K562 (cell line): ENCODE results near the gene GPRIN2. TPM values are rescaled to one million over a fixed set of nuclear protein-coding genes. Genes with fewer than 3 reads are reported as not detected.

ENCODE experiments used
- BHLHE40 ChIP-seq: IDR thresholded peaks from 2 replicates; pipeline ENCODE4 v1.6.1; 2011; ENCODE audit warnings: low read length, improper control_type of control experiment
- BRD4 ChIP-seq: fragments of 200-600 bp; sonication (generic); IDR thresholded peaks from 2 replicates; pipeline ENCODE4 v1.6.1; 2017; ENCODE audit warnings: inconsistent platforms
- CHD2 ChIP-seq: IDR thresholded peaks from 2 replicates; pipeline ENCODE4 v1.6.1; 2011; ENCODE audit warnings: low read depth, low read length
- CTCFL ChIP-seq: IDR thresholded peaks from 2 replicates; pipeline ENCODE4 v1.6.1; 2011; ENCODE audit warnings: borderline replicate concordance, low read depth, mild to moderate bottlenecking, moderate library complexity, low read length; ENCODE audit not compliant: insufficient read depth, poor library complexity, severe bottlenecking
- EGR1 ChIP-seq: fragments of 450-650 bp; conservative IDR thresholded peaks from 2 replicates; pipeline ENCODE4 v1.6.1; 2017; ENCODE audit warnings: mild to moderate bottlenecking
- HCFC1 ChIP-seq: IDR thresholded peaks from 2 replicates; pipeline ENCODE4 v1.6.1; 2012; ENCODE audit warnings: low read depth, low read length, improper control_type of control experiment
- MYBL2 ChIP-seq, 2 experiments: fragments of 450-650 bp in 1 of 2; sonication (generic) in 1 of 2; formaldehyde crosslinking in 1 of 2; IDR thresholded peaks; 2 replicates each; pipeline versions ENCODE4 v1.6.1 to v1.8.1; 2017 to 2022; ENCODE audit warnings: borderline replicate concordance in 1 of 2, inconsistent platforms in 1 of 2, low read depth in 1 of 2, mild to moderate bottlenecking in 1 of 2, missing genetic modification reagents in 1 of 2, moderate library complexity in 1 of 2
- NELFE ChIP-seq: IDR thresholded peaks from 2 replicates; pipeline ENCODE4 v1.6.1; 2011; ENCODE audit warnings: mild to moderate bottlenecking; ENCODE audit not compliant: insufficient read depth, insufficient read length
- RBFOX2 ChIP-seq: fragments of 200-400 bp; formaldehyde crosslinking; IDR thresholded peaks from 2 replicates; pipeline ENCODE4 v1.6.1; 2017; ENCODE audit warnings: low read depth, mild to moderate bottlenecking, low read length, moderate library complexity
- RFX7 ChIP-seq: fragments of 250-450 bp; sonication (Bioruptor Pico); IDR thresholded peaks from 2 replicates; pipeline ENCODE4 v1.5.1; 2021; ENCODE audit warnings: mild to moderate bottlenecking
- SAFB ChIP-seq: fragments of 200-400 bp; formaldehyde crosslinking; IDR thresholded peaks from 2 replicates; pipeline ENCODE4 v1.6.1; 2017; ENCODE audit warnings: low read depth, low read length, borderline replicate concordance
- SMARCA4 ChIP-seq: fragments of 450-650 bp; IDR thresholded peaks from 2 replicates; pipeline ENCODE4 v1.6.1; 2016
- TAF15 ChIP-seq: fragments of 200-400 bp; formaldehyde crosslinking; IDR thresholded peaks from 2 replicates; pipeline ENCODE4 v1.6.1; 2017; ENCODE audit warnings: mild to moderate bottlenecking, low read depth, low read length, moderate library complexity
- TRIM28 ChIP-seq: fragments of 450-650 bp; IDR thresholded peaks from 2 replicates; pipeline ENCODE4 v1.6.1; 2017
- USF1 ChIP-seq: sonication (generic); formaldehyde crosslinking; IDR thresholded peaks from 2 replicates; pipeline ENCODE4 v1.9.0; 2022; ENCODE audit warnings: mild to moderate bottlenecking, missing genetic modification reagents
- ZFP91 ChIP-seq: sonication (generic); formaldehyde crosslinking; IDR thresholded peaks from 2 replicates; pipeline ENCODE4 v1.8.0; 2022; ENCODE audit warnings: mild to moderate bottlenecking, missing genetic modification reagents
- polyA plus RNA-seq, 8 experiments: library from polyadenylated mRNA; depleted of rRNA in 4 of 8; stranded (reverse) in 5 of 8; unstranded in 3 of 8; fragments of >200 nt; fragmentation: Nextera tagmentation in 2 of 8; fragmentation: Illumina TruSeq in 1 of 8; extraction: Ambion mirVana in 2 of 8; extraction: Trizol in 1 of 8; gene quantifications; 2 replicates each; pipeline versions ENCODE4 v1.2.1 to v1.2.3, GENCODE V29; 2011 to 2014; ENCODE audit warnings: inconsistent platforms in 1 of 8, missing spikeins in 1 of 8
- total RNA-seq, 7 experiments: library from RNA; depleted of rRNA in 6 of 7; stranded (reverse); fragments of >200 nt in 6 of 7; fragmentation: Illumina TruSeq in 2 of 7; extraction: Trizol in 2 of 7; gene quantifications; 2 replicates each; pipeline versions ENCODE4 v1.2.1 to v1.2.3, GENCODE V29; 2011 to 2021; ENCODE audit warnings: low replicate concordance in 1 of 7
- TF ChIP-seq, protein P1 (sequence below): fragments of 250-450 bp; sonication (Bioruptor Pico); IDR thresholded peaks from 2 replicates; pipeline ENCODE4 v1.4.0; 2020; ENCODE audit warnings: mild to moderate bottlenecking, moderate library complexity
- TF ChIP-seq, protein P2 (sequence below): fragments of 450-650 bp; formaldehyde crosslinking; IDR thresholded peaks from 2 replicates; pipeline ENCODE4 v1.4.0; 2020; ENCODE audit warnings: mild to moderate bottlenecking, moderate library complexity

GPRIN2 gene
- total and polyA plus RNA-seq, 9 of the 15 experiments (the other 6 are each of a cell fraction or from before 2014, with no cell fraction given) = not detected

DNA sequence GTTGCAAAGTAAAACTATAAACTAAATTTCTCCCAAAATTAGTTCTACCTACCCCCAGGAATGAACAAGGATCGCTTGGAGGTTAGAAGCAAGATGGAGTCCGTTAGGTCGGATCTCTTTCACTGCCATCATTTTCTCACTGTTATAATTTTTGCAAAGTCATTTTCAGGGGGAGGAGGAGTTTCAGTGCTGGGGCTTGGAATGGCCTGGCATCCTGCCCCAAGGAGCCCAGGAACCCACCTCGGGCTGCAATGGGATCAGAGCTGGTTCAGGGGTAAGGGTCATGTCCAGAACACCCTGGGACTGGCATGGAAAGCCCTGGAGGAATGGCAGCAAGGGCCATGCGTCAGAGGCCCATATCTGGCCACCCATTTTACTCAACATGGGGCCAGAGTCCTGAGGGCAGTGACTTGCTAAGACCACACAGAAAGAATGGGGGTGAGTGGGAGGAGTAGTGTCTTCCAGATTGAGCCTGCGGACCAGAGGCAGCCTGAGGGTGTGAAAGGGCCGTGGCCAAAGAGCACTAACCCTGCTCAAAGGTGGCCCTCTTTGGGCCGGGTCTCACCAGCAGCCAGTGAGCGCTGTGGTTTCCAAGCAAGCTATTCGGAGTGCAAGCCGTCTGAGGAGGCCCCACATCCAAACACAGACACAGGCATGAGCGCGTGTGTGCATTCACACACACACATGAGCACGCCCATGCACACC is 31.8 kb downstream of the GPRIN2 start (continued):
- TF ChIP-seq CTCFL (no peak), EGR1 (peak; percentile 39), RBFOX2 (no peak), HCFC1 (no peak), MYBL2 (IDR thresholded peaks at IDR 0.05; ENCODE audit: low read depth) (no peak), MYBL2 (CRISPR knock-in tag; IDR thresholded peaks at IDR 0.05; ENCODE audit: borderline replicate concordance) (no peak), USF1 (peak; percentile 35; the same call in 1 of the 2 replicates), ZFP91 (CRISPR knock-in tag) (no peak), SMARCA4 (peak; percentile 62), BRD4 (peak; percentile 12; the same call in 1 of the 2 replicates), RFX7 (CRISPR knock-in tag) (0 out of 2 replicates have a peak, but pooled peaks have one; percentile 62), CHD2 (no peak), TRIM28 (no peak; the same call in 1 of the 2 replicates), BHLHE40 (0 out of 2 replicates have a peak, but pooled peaks have one; percentile 12), TAF15 (no peak), NELFE (no peak), SAFB (no peak)
- TF ChIP-seq, protein P1, sequence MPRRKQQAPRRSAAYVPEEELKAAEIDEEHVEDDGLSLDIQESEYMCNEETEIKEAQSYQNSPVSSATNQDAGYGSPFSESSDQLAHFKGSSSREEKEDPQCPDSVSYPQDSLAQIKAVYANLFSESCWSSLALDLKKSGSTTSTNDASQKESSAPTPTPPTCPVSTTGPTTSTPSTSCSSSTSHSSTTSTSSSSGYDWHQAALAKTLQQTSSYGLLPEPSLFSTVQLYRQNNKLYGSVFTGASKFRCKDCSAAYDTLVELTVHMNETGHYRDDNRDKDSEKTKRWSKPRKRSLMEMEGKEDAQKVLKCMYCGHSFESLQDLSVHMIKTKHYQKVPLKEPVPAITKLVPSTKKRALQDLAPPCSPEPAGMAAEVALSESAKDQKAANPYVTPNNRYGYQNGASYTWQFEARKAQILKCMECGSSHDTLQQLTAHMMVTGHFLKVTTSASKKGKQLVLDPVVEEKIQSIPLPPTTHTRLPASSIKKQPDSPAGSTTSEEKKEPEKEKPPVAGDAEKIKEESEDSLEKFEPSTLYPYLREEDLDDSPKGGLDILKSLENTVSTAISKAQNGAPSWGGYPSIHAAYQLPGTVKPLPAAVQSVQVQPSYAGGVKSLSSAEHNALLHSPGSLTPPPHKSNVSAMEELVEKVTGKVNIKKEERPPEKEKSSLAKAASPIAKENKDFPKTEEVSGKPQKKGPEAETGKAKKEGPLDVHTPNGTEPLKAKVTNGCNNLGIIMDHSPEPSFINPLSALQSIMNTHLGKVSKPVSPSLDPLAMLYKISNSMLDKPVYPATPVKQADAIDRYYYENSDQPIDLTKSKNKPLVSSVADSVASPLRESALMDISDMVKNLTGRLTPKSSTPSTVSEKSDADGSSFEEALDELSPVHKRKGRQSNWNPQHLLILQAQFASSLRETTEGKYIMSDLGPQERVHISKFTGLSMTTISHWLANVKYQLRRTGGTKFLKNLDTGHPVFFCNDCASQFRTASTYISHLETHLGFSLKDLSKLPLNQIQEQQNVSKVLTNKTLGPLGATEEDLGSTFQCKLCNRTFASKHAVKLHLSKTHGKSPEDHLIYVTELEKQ (CRISPR knock-in tag) = no peak
- TF ChIP-seq, protein P2, sequence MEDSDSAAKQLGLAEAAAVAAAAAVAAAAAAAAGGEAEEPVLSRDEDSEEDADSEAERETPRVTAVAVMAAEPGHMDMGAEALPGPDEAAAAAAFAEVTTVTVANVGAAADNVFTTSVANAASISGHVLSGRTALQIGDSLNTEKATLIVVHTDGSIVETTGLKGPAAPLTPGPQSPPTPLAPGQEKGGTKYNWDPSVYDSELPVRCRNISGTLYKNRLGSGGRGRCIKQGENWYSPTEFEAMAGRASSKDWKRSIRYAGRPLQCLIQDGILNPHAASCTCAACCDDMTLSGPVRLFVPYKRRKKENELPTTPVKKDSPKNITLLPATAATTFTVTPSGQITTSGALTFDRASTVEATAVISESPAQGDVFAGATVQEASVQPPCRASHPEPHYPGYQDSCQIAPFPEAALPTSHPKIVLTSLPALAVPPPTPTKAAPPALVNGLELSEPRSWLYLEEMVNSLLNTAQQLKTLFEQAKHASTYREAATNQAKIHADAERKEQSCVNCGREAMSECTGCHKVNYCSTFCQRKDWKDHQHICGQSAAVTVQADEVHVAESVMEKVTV (CRISPR knock-in tag) = no peak
